ENCODE results near the gene THSD8.

GRCh38 chr19:12784394-12784870, 17.4 kb upstream of the THSD8 start:
- TF ChIP-seq CTCF (IDR thresholded peaks at IDR 0.05; ENCODE audit: control extremely low read depth in 1 of 3, insufficient read depth in 1 of 3, low read depth in 1 of 3, low read length in 3 of 3) (no peak), ZNF274 (IDR thresholded peaks at IDR 0.05; ENCODE audit: borderline replicate concordance, extremely low read depth, low read length) (no peak), FOSL1 (IDR thresholded peaks at IDR 0.05; ENCODE audit: insufficient read depth, low read depth, low read length) (no peak), SRF (IDR thresholded peaks at IDR 0.05; ENCODE audit: low read depth, low read length) (no peak), USF2 (IDR thresholded peaks at IDR 0.05; ENCODE audit: low read length) (no peak), RFX5 (IDR thresholded peaks at IDR 0.05; ENCODE audit: borderline replicate concordance, low read depth, low read length) (no peak)

Measured in H1 (cell line).